ENCODE measurements around the gene FICD. TPM values are rescaled to one million over a fixed set of nuclear protein-coding genes. Genes with fewer than 3 reads are reported as not detected.

FICD gene
- total and polyA plus RNA-seq, 4 donors, result 3.5 to 17.1 (median 7.1) TPM

- ATAC-seq (ENCODE audit: insufficient read depth, low FRiP score) (no peak), DNase-seq (no peak)
- Histone ChIP-seq H3K27ac (ENCODE audit: low read depth in 1 of 2, low read length in 1 of 2) (no peak overlapping the region), H3K9me3 (ENCODE audit: control insufficient read depth in 4 of 4, insufficient read depth in 3 of 4, low read length in 3 of 4) (peaks cover 0 to 6% (median 0%) of the 10 kb centered on the region in 4 donors), H3K9ac (ENCODE audit: insufficient read depth in 1 of 2, low read length in 2 of 2) (no peak overlapping the region), H3K27me3 (ENCODE audit: control insufficient read depth in 3 of 3, insufficient read depth in 3 of 3, low read length in 2 of 3) (no peaks in the 10 kb centered on the region), H3K4me1 (ENCODE audit: control insufficient read depth in 5 of 5, insufficient read depth in 5 of 5, low read length in 5 of 5) (no peaks in the 10 kb centered on the region), H3K36me3 (ENCODE audit: control insufficient read depth in 4 of 4, insufficient read depth in 4 of 4, low read length in 4 of 4) (no peaks in the 10 kb centered on the region), H3K4me3 (no peak overlapping the region)
- no peak for TF ChIP-seq CTCF (IDR thresholded peaks at IDR 0.05; ENCODE audit: control extremely low read depth, extremely low read depth)
- 52 to 68% methylated on average over 11 of the region's 11 CpGs for whole genome bisulfite sequencing, 2 donors
These were observed 32.3 kb upstream of the FICD start for GRCh38 chr12:108482717-108483212.

- H3K27me3 ChIP-seq (ENCODE audit: control insufficient read depth in 3 of 3, insufficient read depth in 3 of 3, low read length in 2 of 3), result no peaks in the 10 kb centered on the region
- DNase-seq, result no peak
- ATAC-seq (ENCODE audit: insufficient read depth, low FRiP score), result no peak
- H3K9ac ChIP-seq (ENCODE audit: insufficient read depth in 1 of 2, low read length in 2 of 2), result no peak overlapping the region
- H3K9me3 ChIP-seq (ENCODE audit: control insufficient read depth in 4 of 4, insufficient read depth in 3 of 4, low read length in 3 of 4), result peaks cover 0 to 6% (median 0%) of the 10 kb centered on the region in 4 donors
- no peak for TF ChIP-seq CTCF (IDR thresholded peaks at IDR 0.05; ENCODE audit: control extremely low read depth, extremely low read depth)
- H3K36me3 ChIP-seq (ENCODE audit: control insufficient read depth in 4 of 4, insufficient read depth in 4 of 4, low read length in 4 of 4), result no peaks in the 10 kb centered on the region
- H3K27ac ChIP-seq (ENCODE audit: low read depth in 1 of 2, low read length in 1 of 2), result no peak overlapping the region
- WGBS, 2 donors, result 65 to 77% methylated on average over 6 of the region's 6 CpGs
- H3K4me1 ChIP-seq (ENCODE audit: control insufficient read depth in 5 of 5, insufficient read depth in 5 of 5, low read length in 5 of 5), result no peaks in the 10 kb centered on the region
- H3K4me3 ChIP-seq, result no peak overlapping the region
These were observed 31.6 kb upstream of the FICD start for GRCh38 chr12:108483213-108484059.

- peaks cover 0 to 4% (median 0%) of the 10 kb centered on the region in 4 donors for H3K9me3 ChIP-seq (ENCODE audit: control insufficient read depth in 4 of 4, insufficient read depth in 3 of 4, low read length in 3 of 4)
- H3K27me3 ChIP-seq (ENCODE audit: control insufficient read depth in 3 of 3, insufficient read depth in 3 of 3, low read length in 2 of 3), result no peaks in the 10 kb centered on the region
- no peaks in the 10 kb centered on the region for H3K36me3 ChIP-seq (ENCODE audit: control insufficient read depth in 4 of 4, insufficient read depth in 4 of 4, low read length in 4 of 4)
- H3K9ac ChIP-seq (ENCODE audit: insufficient read depth in 1 of 2, low read length in 2 of 2), result no peak overlapping the region
- WGBS, 2 donors, result 80 to 84% methylated on average over 2 of the region's 2 CpGs
- no peak overlapping the region for H3K27ac ChIP-seq (ENCODE audit: low read depth in 1 of 2, low read length in 1 of 2)
- DNase-seq (no peak), ATAC-seq (ENCODE audit: insufficient read depth, low FRiP score) (no peak)
- TF ChIP-seq CTCF (IDR thresholded peaks at IDR 0.05; ENCODE audit: control extremely low read depth, extremely low read depth), result no peak
- no peaks in the 10 kb centered on the region for H3K4me1 ChIP-seq (ENCODE audit: control insufficient read depth in 5 of 5, insufficient read depth in 5 of 5, low read length in 5 of 5)
- H3K4me3 ChIP-seq, result no peak overlapping the region
These were observed 30.6 kb upstream of the FICD start for GRCh38 chr12:108484431-108484830.
